ENCODE results near the gene NFAM1.

The NFAM1 gene

GRCh38 chr22:42439021-42439567 lies 6.9 kb upstream of the NFAM1 start:
- DNase-seq (ENCODE audit: low spot score) = no peak
- TF ChIP-seq CTCF (IDR thresholded peaks at IDR 0.05; ENCODE audit: extremely low read depth, missing control alignments) = no peak

- no peak for TF ChIP-seq CTCF (IDR thresholded peaks at IDR 0.05; ENCODE audit: extremely low read depth, missing control alignments)
- DNase-seq (ENCODE audit: low spot score) = no peak
Observed at GRCh38 chr22:42438293-42438650, 6.1 kb upstream of the NFAM1 start.

- TF ChIP-seq CTCF (IDR thresholded peaks at IDR 0.05; ENCODE audit: extremely low read depth, missing control alignments) = peak; percentile 80
Observed at GRCh38 chr22:42437488-42438292, 5.5 kb upstream of the NFAM1 start.

GRCh38 chr22:42436404-42436803 lies 4.2 kb upstream of the NFAM1 start:
- TF ChIP-seq CTCF (IDR thresholded peaks at IDR 0.05; ENCODE audit: extremely low read depth, missing control alignments) = no peak
- DNase-seq (ENCODE audit: low spot score) = no peak

More at GRCh38 chr22:42437488-42438292, 5.5 kb upstream of the NFAM1 start:
- peak; percentile 85 for DNase-seq (ENCODE audit: low spot score)

- no peak for DNase-seq (ENCODE audit: low spot score)
- no peak for TF ChIP-seq CTCF (IDR thresholded peaks at IDR 0.05; ENCODE audit: extremely low read depth, missing control alignments)
Observed at GRCh38 chr22:42434748-42435425, 2.7 kb upstream of the NFAM1 start.

- TF ChIP-seq CTCF (IDR thresholded peaks at IDR 0.05; ENCODE audit: extremely low read depth, missing control alignments) = no peak
- DNase-seq (ENCODE audit: low spot score) = no peak
Observed at GRCh38 chr22:42433754-42434682, 1.8 kb upstream of the NFAM1 start.

All from GM20000 (cell line).